H9 (cell line): Measurements from ENCODE around the gene CHRNA4. TPM values are rescaled to one million over a fixed set of nuclear protein-coding genes. Genes with fewer than 3 reads are reported as not detected.

Experiments
- DNase-seq: peaks from one replicate; pipeline ENCODE4 v3.0.0-alpha.2; 2017
- H2AFZ ChIP-seq: one replicate; pipeline ENCODE4 v1.6.1; 2013; ENCODE audit warnings: mild to moderate bottlenecking, low read length, control low read depth, moderate library complexity
- H2AK5ac ChIP-seq: 2 replicates; pipeline ENCODE4 v1.6.1; 2013; ENCODE audit warnings: low read length, control low read depth, mixed read lengths; ENCODE audit not compliant: insufficient read length
- H2BK120ac ChIP-seq: one replicate; pipeline ENCODE4 v1.6.1; 2013; ENCODE audit warnings: low read depth, mild to moderate bottlenecking, low read length, control low read depth, inconsistent platforms; ENCODE audit not compliant: poor library complexity, severe bottlenecking
- H2BK12ac ChIP-seq: 2 replicates; pipeline ENCODE4 v1.6.1; 2013; ENCODE audit warnings: low read length, control low read depth, mixed read lengths, low read depth; ENCODE audit not compliant: insufficient read length
- H2BK15ac ChIP-seq: 2 replicates; pipeline ENCODE4 v1.6.1; 2013; ENCODE audit warnings: low read depth, low read length, control low read depth
- H2BK20ac ChIP-seq: one replicate; pipeline ENCODE4 v1.6.1; 2013; ENCODE audit warnings: low read depth, mild to moderate bottlenecking, low read length, control low read depth, inconsistent platforms; ENCODE audit not compliant: poor library complexity, severe bottlenecking
- H2BK5ac ChIP-seq: 2 replicates; pipeline ENCODE4 v1.6.1; 2013; ENCODE audit warnings: low read length, control low read depth, mixed read lengths; ENCODE audit not compliant: insufficient read length
- H3K14ac ChIP-seq: 2 replicates; pipeline ENCODE4 v1.6.1; 2013; ENCODE audit warnings: low read length, control low read depth; ENCODE audit not compliant: insufficient read depth
- H3K18ac ChIP-seq: 2 replicates; pipeline ENCODE4 v1.6.1; 2013; ENCODE audit warnings: low read depth, mild to moderate bottlenecking, mixed read lengths, low read length, control low read depth; ENCODE audit not compliant: insufficient read length
- H3K23ac ChIP-seq: 2 replicates; pipeline ENCODE4 v1.6.1; 2013; ENCODE audit warnings: low read length, control low read depth, mixed read lengths, low read depth; ENCODE audit not compliant: insufficient read length
- H3K23me2 ChIP-seq: 2 replicates; pipeline ENCODE4 v1.6.1; 2013; ENCODE audit warnings: low read depth, mild to moderate bottlenecking, mixed read lengths, low read length, control low read depth; ENCODE audit not compliant: insufficient read length, poor library complexity, severe bottlenecking
- H3K27ac ChIP-seq: 2 replicates; pipeline ENCODE4 v1.5.1; 2013; ENCODE audit warnings: low read length, control low read depth, mixed read lengths, low read depth; ENCODE audit not compliant: insufficient read length
- H3K27me3 ChIP-seq: 2 replicates; pipeline ENCODE4 v1.6.1; 2013; ENCODE audit warnings: low read length, control low read depth, inconsistent platforms; ENCODE audit not compliant: insufficient read depth
- H3K4ac ChIP-seq: 2 replicates; pipeline ENCODE4 v1.6.1; 2013; ENCODE audit warnings: low read depth, mild to moderate bottlenecking, control low read depth, inconsistent platforms, low read length, moderate library complexity
- H3K4me1 ChIP-seq: 2 replicates; pipeline ENCODE4 v1.6.1; 2013; ENCODE audit warnings: low read length, control low read depth, inconsistent platforms; ENCODE audit not compliant: insufficient read depth
- H3K4me2 ChIP-seq: 2 replicates; pipeline ENCODE4 v1.6.1; 2013; ENCODE audit warnings: low read length, control low read depth, mixed read lengths; ENCODE audit not compliant: insufficient read length, insufficient read depth
- H3K56ac ChIP-seq: 2 replicates; pipeline ENCODE4 v1.6.1; 2013; ENCODE audit warnings: low read depth, mild to moderate bottlenecking, mixed read lengths, low read length, control low read depth; ENCODE audit not compliant: insufficient read length
- H3K79me1 ChIP-seq: 2 replicates; pipeline ENCODE4 v1.6.1; 2013; ENCODE audit warnings: low read depth, mild to moderate bottlenecking, moderate library complexity, low read length, control low read depth, inconsistent platforms; ENCODE audit not compliant: insufficient read depth, poor library complexity, severe bottlenecking
- H3K79me2 ChIP-seq: 2 replicates; pipeline ENCODE4 v1.6.1; 2013; ENCODE audit warnings: low read length, control low read depth, inconsistent platforms; ENCODE audit not compliant: insufficient read depth
- H3K9ac ChIP-seq: 2 replicates; pipeline ENCODE4 v1.6.1; 2013; ENCODE audit warnings: low read length, control low read depth, mixed read lengths; ENCODE audit not compliant: insufficient read length; ENCODE audit errors: extremely low read depth
- H3K9me3 ChIP-seq: one replicate; pipeline ENCODE4 v1.6.1; 2013; ENCODE audit warnings: low read depth, low read length, inconsistent platforms; ENCODE audit not compliant: control insufficient read depth
- H3T11ph ChIP-seq: one replicate; pipeline ENCODE4 v1.6.1; 2013; ENCODE audit warnings: mild to moderate bottlenecking, low read length, control low read depth, inconsistent platforms
- H4K20me1 ChIP-seq: one replicate; pipeline ENCODE4 v1.6.1; 2013; ENCODE audit not compliant: control insufficient read depth, insufficient read length, insufficient read depth
- H4K5ac ChIP-seq: 2 replicates; pipeline ENCODE4 v1.6.1; 2013; ENCODE audit warnings: low read depth, mild to moderate bottlenecking, mixed read lengths, low read length, control low read depth; ENCODE audit not compliant: insufficient read length
- H4K8ac ChIP-seq: replicated peaks from 2 replicates; pipeline ENCODE4 v1.6.1; 2013; ENCODE audit warnings: low read length, control low read depth, mixed read lengths, low read depth; ENCODE audit not compliant: insufficient read length
- H4K91ac ChIP-seq: 2 replicates; pipeline ENCODE4 v1.6.1; 2013; ENCODE audit warnings: low read depth, mild to moderate bottlenecking, moderate library complexity, mixed read lengths, low read length, control low read depth; ENCODE audit not compliant: insufficient read length
- H3K27ac Mint-ChIP-seq, 3 experiments: 2 replicates in 2 of 3; 3 replicates in 1 of 3; pipeline ENCODE4 v1.8.0; 2020 to 2021; ENCODE audit warnings: mixed read lengths in 3 of 3, mild to moderate bottlenecking in 1 of 3, moderate library complexity in 1 of 3
- H3K27me3 Mint-ChIP-seq: 2 replicates; pipeline ENCODE4 v1.8.0; 2021; ENCODE audit warnings: low read depth, mild to moderate bottlenecking, moderate library complexity, mixed read lengths
- H3K36me3 Mint-ChIP-seq, 3 experiments: 2 replicates in 2 of 3; 3 replicates in 1 of 3; pipeline ENCODE4 v1.8.0; 2020 to 2021; ENCODE audit warnings: low read depth in 3 of 3, mixed read lengths in 3 of 3; ENCODE audit not compliant: insufficient read depth in 1 of 3
- H3K4me1 Mint-ChIP-seq, 2 experiments: 2 replicates each; pipeline ENCODE4 v1.8.0; 2020; ENCODE audit warnings: mixed read lengths in 2 of 2
- H3K4me3 Mint-ChIP-seq, 2 experiments: 2 replicates in 1 of 2; 3 replicates in 1 of 2; pipeline ENCODE4 v1.8.0; 2020 to 2021; ENCODE audit warnings: mild to moderate bottlenecking in 2 of 2, mixed read lengths in 2 of 2, moderate library complexity in 1 of 2
- H3K9me3 Mint-ChIP-seq, 2 experiments: 2 replicates in 1 of 2; 3 replicates in 1 of 2; pipeline ENCODE4 v1.8.0; 2020; ENCODE audit warnings: mild to moderate bottlenecking in 2 of 2, mixed read lengths in 2 of 2, moderate library complexity in 1 of 2
- WGBS: extraction: QIAGEN DNeasy Blood & Tissue Kit; methylation state at CpG from one replicate; pipeline ENCODE4 v1.1.7; 2013; ENCODE audit warnings: missing lambda C conversion rate, low lambda C conversion rate, mixed read lengths; ENCODE audit not compliant: insufficient read length; ENCODE audit errors: extremely low coverage; 5-methylcytosine and 5-hydroxymethylcytosine counted together
- total RNA-seq: library from RNA; stranded (reverse); gene quantifications from 2 replicates; pipeline ENCODE4 v1.2.1, GENCODE V29; 2021
- TF ChIP-seq, protein P1 (sequence below): fragments of 200-600 bp; sonication (generic); conservative IDR thresholded peaks from 3 replicates; pipeline ENCODE4 v1.8.0; 2021; ENCODE audit warnings: antibody characterized with exemption, mild to moderate bottlenecking

The CHRNA4 gene
- total RNA-seq, 1 experiment from 2014 or later, result 2.5 TPM

- Histone ChIP-seq H2AFZ (no peak overlapping the region), H3K27me3 (no peaks in the 10 kb centered on the region)
- H3K27ac Mint-ChIP-seq, result no peak overlapping the region
These were observed 21.6 kb upstream of the CHRNA4 start for GRCh38 chr20:63382551-63383300.

More at GRCh38 chr20:63382551-63383300, 21.6 kb upstream of the CHRNA4 start:
- H3K9me3 Mint-ChIP-seq, result peaks cover 29 to 30% of the 10 kb centered on the region in 2 experiments
- H3K4me3 Mint-ChIP-seq, result no peak overlapping the region; a peak in 1 of 5 replicates
- Histone ChIP-seq H3K18ac (no peak overlapping the region), H4K91ac (no peak overlapping the region), H3K79me1 (no peaks in the 10 kb centered on the region), H4K5ac (no peak overlapping the region), H3K9me3 (peaks cover 14% of the 10 kb centered on the region), H2BK5ac (no peak overlapping the region), H4K20me1 (no peaks in the 10 kb centered on the region), H3K56ac (no peak overlapping the region), H2AK5ac (no peak overlapping the region), H3K4me2 (no peak overlapping the region), H3K14ac (no peak overlapping the region), H3T11ph (no peak overlapping the region), H2BK120ac (no peak overlapping the region), H3K9ac (no peak overlapping the region), H3K4ac (no peak overlapping the region), H2BK15ac (no peak overlapping the region), H2BK20ac (no peak overlapping the region), H4K8ac (no peak overlapping the region), H3K23ac (no peak overlapping the region), H3K4me1 (0 out of 2 replicates have a peak, but pooled peaks cover 2% of the 10 kb centered on the region), H3K23me2 (no peaks in the 10 kb centered on the region), H3K79me2 (0 out of 2 replicates have a peak, but pooled peaks cover 1% of the 10 kb centered on the region), H2BK12ac (no peak overlapping the region), H3K27ac (no peak overlapping the region)
- no CpG with 5 or more reads among the region's 17 CpGs for WGBS
- peaks cover 31% of the 10 kb centered on the region for H3K27me3 Mint-ChIP-seq
- H3K4me1 Mint-ChIP-seq, result peaks cover 13 to 29% of the 10 kb centered on the region in 2 experiments
- H3K36me3 Mint-ChIP-seq, result peaks cover 6 to 19% (median 14%) of the 10 kb centered on the region in 3 experiments
- TF ChIP-seq, protein P1, sequence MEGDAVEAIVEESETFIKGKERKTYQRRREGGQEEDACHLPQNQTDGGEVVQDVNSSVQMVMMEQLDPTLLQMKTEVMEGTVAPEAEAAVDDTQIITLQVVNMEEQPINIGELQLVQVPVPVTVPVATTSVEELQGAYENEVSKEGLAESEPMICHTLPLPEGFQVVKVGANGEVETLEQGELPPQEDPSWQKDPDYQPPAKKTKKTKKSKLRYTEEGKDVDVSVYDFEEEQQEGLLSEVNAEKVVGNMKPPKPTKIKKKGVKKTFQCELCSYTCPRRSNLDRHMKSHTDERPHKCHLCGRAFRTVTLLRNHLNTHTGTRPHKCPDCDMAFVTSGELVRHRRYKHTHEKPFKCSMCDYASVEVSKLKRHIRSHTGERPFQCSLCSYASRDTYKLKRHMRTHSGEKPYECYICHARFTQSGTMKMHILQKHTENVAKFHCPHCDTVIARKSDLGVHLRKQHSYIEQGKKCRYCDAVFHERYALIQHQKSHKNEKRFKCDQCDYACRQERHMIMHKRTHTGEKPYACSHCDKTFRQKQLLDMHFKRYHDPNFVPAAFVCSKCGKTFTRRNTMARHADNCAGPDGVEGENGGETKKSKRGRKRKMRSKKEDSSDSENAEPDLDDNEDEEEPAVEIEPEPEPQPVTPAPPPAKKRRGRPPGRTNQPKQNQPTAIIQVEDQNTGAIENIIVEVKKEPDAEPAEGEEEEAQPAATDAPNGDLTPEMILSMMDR, result no peak
- no peak for DNase-seq
